Measurements from ENCODE around the gene ZFP62.

Gene ZFP62

GRCh38 chr5:180860273-180860886, 696 bp downstream of the ZFP62 start:
- TF ChIP-seq NFIC (IDR thresholded peaks at IDR 0.05), result no peak
- TF ChIP-seq YY1 (IDR thresholded peaks at IDR 0.05; ENCODE audit: low read depth), result no peak
- TF ChIP-seq EGR1 (IDR thresholded peaks at IDR 0.05), result no peak
- no peak for TF ChIP-seq ZBTB7A (IDR thresholded peaks at IDR 0.05; ENCODE audit: low read depth)
- TF ChIP-seq CREB1 (IDR thresholded peaks at IDR 0.05; ENCODE audit: low read depth), result no peak
- no peak for TF ChIP-seq TCF12 (IDR thresholded peaks at IDR 0.05; ENCODE audit: low read depth)
- TF ChIP-seq TAF1 (IDR thresholded peaks at IDR 0.05; ENCODE audit: low read depth), result no peak

GRCh38 chr5:180858586-180858985, 2.5 kb downstream of the ZFP62 start:
- TF ChIP-seq YY1 (IDR thresholded peaks at IDR 0.05; ENCODE audit: low read depth) (no peak), EP300 (IDR thresholded peaks at IDR 0.05; ENCODE audit: borderline replicate concordance) (no peak), NFIC (IDR thresholded peaks at IDR 0.05) (no peak), CEBPB (IDR thresholded peaks at IDR 0.05) (no peak), CREB1 (IDR thresholded peaks at IDR 0.05; ENCODE audit: low read depth) (no peak), ZBTB7A (IDR thresholded peaks at IDR 0.05; ENCODE audit: low read depth) (no peak), RAD21 (IDR thresholded peaks at IDR 0.05; ENCODE audit: low read depth) (no peak), TCF12 (IDR thresholded peaks at IDR 0.05; ENCODE audit: low read depth) (no peak), FOXM1 (IDR thresholded peaks at IDR 0.05; ENCODE audit: borderline replicate concordance, low read depth) (no peak), TEAD4 (IDR thresholded peaks at IDR 0.05) (no peak), USF1 (IDR thresholded peaks at IDR 0.05) (no peak), TAF1 (IDR thresholded peaks at IDR 0.05; ENCODE audit: low read depth) (no peak), EGR1 (IDR thresholded peaks at IDR 0.05) (no peak)
- TF ChIP-seq, protein P1, sequence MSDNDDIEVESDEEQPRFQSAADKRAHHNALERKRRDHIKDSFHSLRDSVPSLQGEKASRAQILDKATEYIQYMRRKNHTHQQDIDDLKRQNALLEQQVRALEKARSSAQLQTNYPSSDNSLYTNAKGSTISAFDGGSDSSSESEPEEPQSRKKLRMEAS (IDR thresholded peaks at IDR 0.05), result no peak
- TF ChIP-seq, protein P2, sequence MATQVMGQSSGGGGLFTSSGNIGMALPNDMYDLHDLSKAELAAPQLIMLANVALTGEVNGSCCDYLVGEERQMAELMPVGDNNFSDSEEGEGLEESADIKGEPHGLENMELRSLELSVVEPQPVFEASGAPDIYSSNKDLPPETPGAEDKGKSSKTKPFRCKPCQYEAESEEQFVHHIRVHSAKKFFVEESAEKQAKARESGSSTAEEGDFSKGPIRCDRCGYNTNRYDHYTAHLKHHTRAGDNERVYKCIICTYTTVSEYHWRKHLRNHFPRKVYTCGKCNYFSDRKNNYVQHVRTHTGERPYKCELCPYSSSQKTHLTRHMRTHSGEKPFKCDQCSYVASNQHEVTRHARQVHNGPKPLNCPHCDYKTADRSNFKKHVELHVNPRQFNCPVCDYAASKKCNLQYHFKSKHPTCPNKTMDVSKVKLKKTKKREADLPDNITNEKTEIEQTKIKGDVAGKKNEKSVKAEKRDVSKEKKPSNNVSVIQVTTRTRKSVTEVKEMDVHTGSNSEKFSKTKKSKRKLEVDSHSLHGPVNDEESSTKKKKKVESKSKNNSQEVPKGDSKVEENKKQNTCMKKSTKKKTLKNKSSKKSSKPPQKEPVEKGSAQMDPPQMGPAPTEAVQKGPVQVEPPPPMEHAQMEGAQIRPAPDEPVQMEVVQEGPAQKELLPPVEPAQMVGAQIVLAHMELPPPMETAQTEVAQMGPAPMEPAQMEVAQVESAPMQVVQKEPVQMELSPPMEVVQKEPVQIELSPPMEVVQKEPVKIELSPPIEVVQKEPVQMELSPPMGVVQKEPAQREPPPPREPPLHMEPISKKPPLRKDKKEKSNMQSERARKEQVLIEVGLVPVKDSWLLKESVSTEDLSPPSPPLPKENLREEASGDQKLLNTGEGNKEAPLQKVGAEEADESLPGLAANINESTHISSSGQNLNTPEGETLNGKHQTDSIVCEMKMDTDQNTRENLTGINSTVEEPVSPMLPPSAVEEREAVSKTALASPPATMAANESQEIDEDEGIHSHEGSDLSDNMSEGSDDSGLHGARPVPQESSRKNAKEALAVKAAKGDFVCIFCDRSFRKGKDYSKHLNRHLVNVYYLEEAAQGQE (IDR thresholded peaks at IDR 0.05; ENCODE audit: low read depth), result no peak

DNA sequence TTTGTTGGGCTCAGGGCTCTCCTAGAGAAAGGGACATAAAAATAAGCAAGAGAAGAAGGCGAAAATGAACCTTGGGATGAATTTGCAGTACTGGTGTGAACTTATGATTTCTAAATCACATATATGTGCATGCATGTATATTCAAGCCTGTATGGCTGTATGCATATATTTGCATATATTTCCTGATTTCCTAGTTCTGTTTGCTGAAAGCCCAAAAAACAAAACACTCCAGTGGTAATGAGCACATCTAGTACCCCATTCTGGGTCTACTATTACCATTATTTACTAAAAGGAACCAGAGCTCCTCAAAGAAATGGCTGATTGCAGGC, 7.3 kb downstream of the ZFP62 start:
- no peak for TF ChIP-seq ZBTB7A (IDR thresholded peaks at IDR 0.05; ENCODE audit: low read depth)

DNA sequence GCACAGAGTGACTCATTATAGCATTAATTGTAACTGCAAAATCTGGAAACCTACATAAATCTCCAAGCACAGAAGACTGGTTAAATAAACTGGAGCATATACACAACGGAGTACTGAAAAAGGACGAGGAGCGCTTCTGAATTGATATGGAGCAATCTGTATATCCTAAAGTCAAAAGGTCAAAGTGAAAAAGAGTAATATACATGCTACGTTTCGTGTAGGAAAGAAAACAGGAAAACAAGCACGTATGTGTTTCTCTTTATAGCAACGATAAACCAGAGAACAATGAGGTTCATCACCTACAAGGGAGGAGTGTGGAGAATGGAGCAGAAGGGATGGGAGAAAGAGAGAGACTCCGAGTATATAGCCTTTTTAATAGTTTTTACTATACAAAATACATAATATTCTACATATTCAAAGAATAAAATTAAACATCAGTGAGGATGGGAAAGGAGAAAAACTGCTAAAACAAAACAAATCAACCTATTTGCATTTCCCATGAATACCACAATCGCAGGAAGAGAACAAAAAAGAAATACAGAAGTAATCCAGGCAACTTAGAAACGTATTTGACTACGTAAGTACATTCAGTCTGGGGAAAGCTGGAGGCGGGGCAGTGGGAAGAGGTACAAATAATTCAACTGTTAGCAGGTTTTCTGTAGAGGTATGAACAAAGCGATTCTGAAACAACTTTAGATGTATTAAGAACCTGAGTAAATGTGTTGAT, 7.8 kb downstream of the ZFP62 start:
- no peak for TF ChIP-seq EGR1 (IDR thresholded peaks at IDR 0.05)
- TF ChIP-seq USF1 (IDR thresholded peaks at IDR 0.05), result no peak
- TF ChIP-seq, protein P2 (IDR thresholded peaks at IDR 0.05; ENCODE audit: low read depth), result no peak
- TF ChIP-seq NFIC (IDR thresholded peaks at IDR 0.05), result no peak

DNA sequence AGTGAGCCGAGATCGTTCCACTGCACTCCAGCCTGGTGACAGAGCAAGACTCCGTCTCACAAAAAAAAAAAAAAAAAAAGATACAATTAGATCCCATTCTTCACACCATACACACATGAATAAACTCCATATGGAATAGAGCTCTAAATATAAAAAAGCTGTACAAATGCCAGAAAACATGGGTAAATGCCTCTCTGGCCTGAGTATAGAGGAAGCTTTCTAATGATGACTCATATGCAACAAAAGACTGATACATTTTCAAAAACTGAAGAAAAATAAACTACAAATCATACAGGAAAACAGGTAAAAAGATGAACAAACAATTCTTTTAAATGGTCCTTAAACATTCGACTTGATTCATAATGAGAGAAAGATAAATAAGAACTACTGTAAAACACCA, 8.6 kb downstream of the ZFP62 start:
- TF ChIP-seq RAD21 (IDR thresholded peaks at IDR 0.05; ENCODE audit: low read depth) (no peak), TCF12 (IDR thresholded peaks at IDR 0.05; ENCODE audit: low read depth) (no peak), USF1 (IDR thresholded peaks at IDR 0.05) (no peak), NFIC (IDR thresholded peaks at IDR 0.05) (no peak), EP300 (IDR thresholded peaks at IDR 0.05; ENCODE audit: borderline replicate concordance) (no peak), YY1 (IDR thresholded peaks at IDR 0.05; ENCODE audit: low read depth) (no peak), EGR1 (IDR thresholded peaks at IDR 0.05) (no peak), CEBPB (IDR thresholded peaks at IDR 0.05) (no peak), CREB1 (IDR thresholded peaks at IDR 0.05; ENCODE audit: low read depth) (no peak), ZBTB7A (IDR thresholded peaks at IDR 0.05; ENCODE audit: low read depth) (no peak), FOXM1 (IDR thresholded peaks at IDR 0.05; ENCODE audit: borderline replicate concordance, low read depth) (no peak), TAF1 (IDR thresholded peaks at IDR 0.05; ENCODE audit: low read depth) (no peak), TEAD4 (IDR thresholded peaks at IDR 0.05) (no peak)
- TF ChIP-seq, protein P2 (IDR thresholded peaks at IDR 0.05; ENCODE audit: low read depth), result no peak
- TF ChIP-seq, protein P1 (IDR thresholded peaks at IDR 0.05), result no peak
